C4-2B (cell line): ENCODE measurements around the gene MYH16.

ENCODE experiments used
- CTCF ChIP-seq: fragments of 450-650 bp; conservative IDR thresholded peaks from 2 replicates; pipeline ENCODE4 v1.5.1; 2017; ENCODE audit warnings: mild to moderate bottlenecking
- ZFX ChIP-seq: fragments of 450-650 bp; IDR thresholded peaks from 2 replicates; pipeline ENCODE4 v1.6.1; 2017

- TF ChIP-seq CTCF = no peak
- TF ChIP-seq ZFX = no peak
Measured at GRCh38 chr7:99248391-99249095, 24.1 kb upstream of the MYH16 start.
